Kidney (tissue), 14 donors: Measurements from ENCODE around the gene AMMECR1. TPM values are rescaled to one million over a fixed set of nuclear protein-coding genes. Genes with fewer than 3 reads are reported as not detected.
A peak's percentile ranks its signal among the peaks of the same experiment; 100 is the strongest.

Experiments used
- DNase-seq, 5 donors: peaks; one replicate each; pipeline ENCODE4 v3.0.0-alpha.2; 2013 to 2020
- FAIRE-seq: peaks from 2 replicates; lab custom pipeline; 2012; peaks lifted over from hg19 to GRCh38; lab: Jason Lieb, UNC
- H3K27ac ChIP-seq, 2 donors: one replicate each; pipeline ENCODE4 v1.7.0; 2013; ENCODE audit warnings: low read depth in 2 of 2, low read length in 2 of 2, inconsistent platforms in 1 of 2
- H3K27me3 ChIP-seq: one replicate; pipeline ENCODE4 v1.7.1; 2013; ENCODE audit warnings: low read length, inconsistent platforms; ENCODE audit not compliant: control insufficient read depth, insufficient read depth
- H3K36me3 ChIP-seq, 3 donors: one replicate each; pipeline versions ENCODE4 v1.7.0 to v1.7.1; 2013; ENCODE audit warnings: low read length in 3 of 3, control low read depth in 1 of 3, inconsistent platforms in 1 of 3; ENCODE audit not compliant: insufficient read depth in 3 of 3, control insufficient read depth in 2 of 3
- H3K4me1 ChIP-seq, 3 donors: one replicate each; pipeline versions ENCODE4 v1.7.0 to v1.7.1; 2013; ENCODE audit warnings: low read length in 3 of 3, inconsistent platforms in 1 of 3, low read depth in 1 of 3; ENCODE audit not compliant: control insufficient read depth in 2 of 3, insufficient read depth in 2 of 3
- H3K4me3 ChIP-seq, 3 donors: one replicate each; pipeline versions ENCODE4 v1.7.0 to v1.8.1; 2013; ENCODE audit warnings: low read length in 3 of 3, control low read depth in 1 of 3, inconsistent platforms in 1 of 3
- H3K9ac ChIP-seq, 3 donors: one replicate each; pipeline versions ENCODE4 v1.7.0 to v1.7.1; 2013; ENCODE audit warnings: low read length in 3 of 3, control low read depth in 1 of 3, inconsistent platforms in 1 of 3
- H3K9me3 ChIP-seq, 3 donors: one replicate each; pipeline versions ENCODE4 v1.7.0 to v1.7.1; 2013; ENCODE audit warnings: low read length in 3 of 3, control low read depth in 1 of 3, inconsistent platforms in 1 of 3; ENCODE audit not compliant: control insufficient read depth in 2 of 3, insufficient read depth in 1 of 3
- intact Hi-C: fragments of 100-400 bp; cut with DNase I; formaldehyde crosslinking; loops from one replicate; pipeline ENCODE4 v1.11.1; 2022
- polyA plus RNA-seq: library from polyadenylated mRNA; stranded (reverse); fragments of 350-450 nt; fragmentation: Illumina TruSeq; extraction: RNeasy Lipid Tissue Mini Kit (QIAGEN cat#74804); gene quantifications from one replicate; pipeline ENCODE4 v1.2.3, GENCODE V29; 2014; ENCODE audit warnings: low read depth, low replicate concordance; ENCODE audit not compliant: insufficient read depth
- total RNA-seq: library from RNA; stranded (reverse); fragmentation: NEBNext Ultra II Directional; extraction: Animal tissue kit (Norgen Biotek cat#: 25700); gene quantifications from one replicate; pipeline ENCODE4 v1.2.1, GENCODE V29; 2021
- TF ChIP-seq, protein P1 (sequence below): IDR thresholded peaks from 3 replicates; pipeline ENCODE4 v1.5.1; 2012; ENCODE audit warnings: mild to moderate bottlenecking, moderate library complexity, borderline replicate concordance; ENCODE audit not compliant: insufficient read depth; ENCODE audit errors: extremely low read depth
- donor health status: control.
- donor health status: control.
- donor health status: control.
- donor health status: control.
- donor health status: control.
- donor health status: DM: yes; HTN: yes; CAD: no.
- donor health status: Normal renal cell carcinoma (clear cell type).

The AMMECR1 gene
- total and polyA plus RNA-seq, 2 donors from 2014 or later = 4.4 to 11.0 TPM

GRCh38 chrX:110281377-110281776 is 36.5 kb downstream of the AMMECR1 start:
- no peaks in the 10 kb centered on the region for H3K36me3 ChIP-seq
- no peak overlapping the region for H3K4me3 ChIP-seq
- no peak for FAIRE-seq
- H3K4me1 ChIP-seq = peaks cover 0 to 6% (median 0%) of the 10 kb centered on the region in 3 donors
- peak in 1 of 5 donors; percentile 2 for DNase-seq
- H3K27me3 ChIP-seq = no peaks in the 10 kb centered on the region
- no peak overlapping the region for H3K27ac ChIP-seq
- TF ChIP-seq, protein P1, sequence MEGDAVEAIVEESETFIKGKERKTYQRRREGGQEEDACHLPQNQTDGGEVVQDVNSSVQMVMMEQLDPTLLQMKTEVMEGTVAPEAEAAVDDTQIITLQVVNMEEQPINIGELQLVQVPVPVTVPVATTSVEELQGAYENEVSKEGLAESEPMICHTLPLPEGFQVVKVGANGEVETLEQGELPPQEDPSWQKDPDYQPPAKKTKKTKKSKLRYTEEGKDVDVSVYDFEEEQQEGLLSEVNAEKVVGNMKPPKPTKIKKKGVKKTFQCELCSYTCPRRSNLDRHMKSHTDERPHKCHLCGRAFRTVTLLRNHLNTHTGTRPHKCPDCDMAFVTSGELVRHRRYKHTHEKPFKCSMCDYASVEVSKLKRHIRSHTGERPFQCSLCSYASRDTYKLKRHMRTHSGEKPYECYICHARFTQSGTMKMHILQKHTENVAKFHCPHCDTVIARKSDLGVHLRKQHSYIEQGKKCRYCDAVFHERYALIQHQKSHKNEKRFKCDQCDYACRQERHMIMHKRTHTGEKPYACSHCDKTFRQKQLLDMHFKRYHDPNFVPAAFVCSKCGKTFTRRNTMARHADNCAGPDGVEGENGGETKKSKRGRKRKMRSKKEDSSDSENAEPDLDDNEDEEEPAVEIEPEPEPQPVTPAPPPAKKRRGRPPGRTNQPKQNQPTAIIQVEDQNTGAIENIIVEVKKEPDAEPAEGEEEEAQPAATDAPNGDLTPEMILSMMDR = no peak
- intact Hi-C loops = no loop called here
- H3K9me3 ChIP-seq = no peaks in the 10 kb centered on the region
- H3K9ac ChIP-seq = no peak overlapping the region

- no peak overlapping the region for H3K27ac ChIP-seq
- no peaks in the 10 kb centered on the region for H3K36me3 ChIP-seq
- peak in 2 of 5 donors; percentile 44 to 65 for DNase-seq
- H3K4me3 ChIP-seq = no peak overlapping the region
- H3K27me3 ChIP-seq = no peaks in the 10 kb centered on the region
- no peaks in the 10 kb centered on the region for H3K9me3 ChIP-seq
- peaks cover 0 to 6% (median 0%) of the 10 kb centered on the region in 3 donors for H3K4me1 ChIP-seq
- peak; percentile 98 for FAIRE-seq
- intact Hi-C loops = no loop called here
- TF ChIP-seq, protein P1 = no peak
- H3K9ac ChIP-seq = no peak overlapping the region
These were observed 36.9 kb downstream of the AMMECR1 start for GRCh38 chrX:110280954-110281353.

DNA sequence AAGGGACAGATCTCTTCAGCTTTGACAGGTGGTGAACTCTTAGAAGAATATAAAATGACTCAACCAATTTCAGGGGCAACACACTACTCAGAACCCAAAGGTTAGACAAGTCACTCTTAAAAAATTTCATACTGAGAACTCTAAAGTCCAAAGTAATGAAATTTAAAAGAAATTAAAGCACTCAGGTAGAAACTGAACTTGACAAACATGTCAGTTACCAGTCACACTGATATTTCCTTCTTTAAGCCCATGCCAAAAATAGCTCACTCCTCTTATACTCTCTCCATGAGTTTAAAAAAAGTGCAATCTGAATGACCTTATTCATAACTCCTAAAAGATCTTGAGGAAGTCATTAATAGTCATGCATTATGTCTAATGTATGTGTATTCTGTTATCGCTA is 40.3 kb downstream of the AMMECR1 start:
- DNase-seq (no peak), FAIRE-seq (peak; percentile 11)
- H3K4me1 ChIP-seq = peaks cover 0 to 6% (median 0%) of the 10 kb centered on the region in 3 donors
- no peaks in the 10 kb centered on the region for H3K36me3 ChIP-seq
- H3K27me3 ChIP-seq = no peaks in the 10 kb centered on the region
- no peak overlapping the region for H3K27ac ChIP-seq
- no peaks in the 10 kb centered on the region for H3K9me3 ChIP-seq
- TF ChIP-seq, protein P1 = no peak
- H3K9ac ChIP-seq = no peak overlapping the region
- H3K4me3 ChIP-seq = no peak overlapping the region
- intact Hi-C loops = no loop called here

- H3K9ac ChIP-seq = no peak overlapping the region
- TF ChIP-seq, protein P1 = no peak
- no peaks in the 10 kb centered on the region for H3K36me3 ChIP-seq
- no peak for FAIRE-seq
- peaks cover 0 to 6% (median 0%) of the 10 kb centered on the region in 3 donors for H3K4me1 ChIP-seq
- DNase-seq = peak in 1 of 5 donors; percentile 1
- intact Hi-C loops = no loop called here
- no peak overlapping the region for H3K27ac ChIP-seq
- no peak overlapping the region for H3K4me3 ChIP-seq
- H3K9me3 ChIP-seq = no peaks in the 10 kb centered on the region
- no peaks in the 10 kb centered on the region for H3K27me3 ChIP-seq
These were observed 41.1 kb downstream of the AMMECR1 start for GRCh38 chrX:110276778-110277177.
